AG04450 (cell line): Measurements from ENCODE around the gene THADA. TPM values are rescaled to one million over a fixed set of nuclear protein-coding genes. Genes with fewer than 3 reads are reported as not detected.

Experiments used
- CTCF ChIA-PET: fragments of 300-600, 350-600 bp; formaldehyde crosslinking; extraction: SDS; loops from one replicate; lab custom pipeline; 2022; ENCODE audit warnings: antibody characterized with exemption, inconsistent platforms; lab: Charles Lee
- POLR2A ChIA-PET: fragments of 350-600 bp; formaldehyde crosslinking; extraction: SDS; loops from one replicate; lab custom pipeline; 2021; ENCODE audit warnings: antibody characterized with exemption, inconsistent platforms; lab: Yijun Ruan, JAX
- DNase-seq: peaks from one replicate; pipeline ENCODE4 v3.0.0-alpha.2; 2011; ENCODE audit warnings: low read depth, low spot score
- H3K27ac ChIP-seq: one replicate; pipeline ENCODE4 v1.5.1; 2012; ENCODE audit warnings: low read depth, low read length, control low read depth
- H3K27me3 ChIP-seq: one replicate; pipeline ENCODE4 v1.6.0; 2012; ENCODE audit warnings: low read length; ENCODE audit not compliant: control insufficient read depth, insufficient read depth
- H3K4me3 ChIP-seq: 2 replicates; pipeline ENCODE4 v1.5.1; 2011; ENCODE audit warnings: mild to moderate bottlenecking, low read depth, low read length, control low read depth
- H3K9me3 ChIP-seq: 2 replicates; pipeline ENCODE4 v1.5.1; 2012; ENCODE audit warnings: low read length; ENCODE audit not compliant: control insufficient read depth, insufficient read depth
- polyA plus RNA-seq: library from polyadenylated mRNA; depleted of rRNA; stranded (reverse); fragments of >200 nt; gene quantifications from 2 replicates; pipeline ENCODE4 v1.2.3, GENCODE V29; 2011
- TF ChIP-seq, protein P1 (sequence below): IDR thresholded peaks from 2 replicates; pipeline ENCODE4 v1.5.1; 2011; ENCODE audit warnings: low read depth, low read length, control low read depth, inconsistent platforms

The THADA gene
- polyA plus RNA-seq, 1 experiment: 15.0 TPM

DNA sequence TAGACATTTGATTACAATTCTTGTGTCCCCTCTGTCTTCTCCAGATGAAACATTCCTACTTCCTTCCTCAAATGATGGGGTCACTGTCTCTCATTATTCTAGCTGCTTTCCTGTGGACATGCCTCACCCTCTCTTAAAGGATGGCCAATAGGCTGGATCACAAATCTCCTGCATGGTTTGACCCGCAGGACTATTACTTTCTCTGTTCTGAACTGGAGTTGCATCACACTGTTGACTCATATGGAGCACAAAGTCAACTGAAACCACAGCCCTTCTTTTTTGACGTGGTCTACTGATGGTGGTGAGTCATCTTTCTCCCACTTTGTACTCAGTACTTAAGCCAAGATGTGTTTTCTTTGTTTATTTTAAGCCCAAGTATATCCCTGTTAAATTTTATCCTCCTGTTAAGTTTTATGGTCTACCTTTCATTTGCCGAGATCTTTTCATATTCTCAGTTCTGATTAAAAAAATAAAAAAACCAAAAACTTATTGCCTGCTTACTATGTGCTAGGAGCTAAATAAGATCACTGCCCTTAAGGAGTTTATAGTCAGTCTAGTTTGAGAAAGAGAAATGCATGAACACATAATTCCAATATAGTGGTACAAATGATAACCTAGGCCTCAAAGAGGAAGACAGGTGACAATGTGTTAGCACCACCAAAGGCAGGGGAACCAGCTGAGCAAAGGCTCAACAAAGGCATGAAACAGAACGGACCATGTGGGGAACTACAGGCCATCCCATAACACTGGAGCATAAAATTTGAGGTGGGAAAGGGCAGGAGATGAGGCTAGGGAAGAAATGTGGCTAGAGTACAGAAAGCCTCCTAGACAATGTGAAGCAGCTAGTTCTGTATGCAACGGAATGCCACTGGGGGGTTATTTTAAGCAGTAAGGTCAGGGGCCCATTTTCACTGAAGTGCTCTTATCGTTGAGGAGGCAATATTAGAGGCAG lies 301.8 kb downstream of the THADA start:
- H3K27me3 ChIP-seq: no peaks in the 10 kb centered on the region
- peak; percentile 94 for DNase-seq
- H3K27ac ChIP-seq: peak overlapping the region; percentile 52
- no peak overlapping the region for H3K4me3 ChIP-seq
- ChIA-PET POLR2A (interaction anchor here (0.6 to 0.9 kb wide), 4 partner anchors 19 to 72 kb away, joined by 3 read pairs; no protein-coding TSS in a partner anchor), CTCF (interaction anchor here (1.1 to 1.3 kb wide), 3 partner anchors 16 to 191 kb away, joined by 3 to 5 read pairs (median 4); no protein-coding TSS in a partner anchor)
- TF ChIP-seq, protein P1, sequence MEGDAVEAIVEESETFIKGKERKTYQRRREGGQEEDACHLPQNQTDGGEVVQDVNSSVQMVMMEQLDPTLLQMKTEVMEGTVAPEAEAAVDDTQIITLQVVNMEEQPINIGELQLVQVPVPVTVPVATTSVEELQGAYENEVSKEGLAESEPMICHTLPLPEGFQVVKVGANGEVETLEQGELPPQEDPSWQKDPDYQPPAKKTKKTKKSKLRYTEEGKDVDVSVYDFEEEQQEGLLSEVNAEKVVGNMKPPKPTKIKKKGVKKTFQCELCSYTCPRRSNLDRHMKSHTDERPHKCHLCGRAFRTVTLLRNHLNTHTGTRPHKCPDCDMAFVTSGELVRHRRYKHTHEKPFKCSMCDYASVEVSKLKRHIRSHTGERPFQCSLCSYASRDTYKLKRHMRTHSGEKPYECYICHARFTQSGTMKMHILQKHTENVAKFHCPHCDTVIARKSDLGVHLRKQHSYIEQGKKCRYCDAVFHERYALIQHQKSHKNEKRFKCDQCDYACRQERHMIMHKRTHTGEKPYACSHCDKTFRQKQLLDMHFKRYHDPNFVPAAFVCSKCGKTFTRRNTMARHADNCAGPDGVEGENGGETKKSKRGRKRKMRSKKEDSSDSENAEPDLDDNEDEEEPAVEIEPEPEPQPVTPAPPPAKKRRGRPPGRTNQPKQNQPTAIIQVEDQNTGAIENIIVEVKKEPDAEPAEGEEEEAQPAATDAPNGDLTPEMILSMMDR: no peak
- H3K9me3 ChIP-seq: no peaks in the 10 kb centered on the region; the same call in 1 of the 2 replicates

DNA sequence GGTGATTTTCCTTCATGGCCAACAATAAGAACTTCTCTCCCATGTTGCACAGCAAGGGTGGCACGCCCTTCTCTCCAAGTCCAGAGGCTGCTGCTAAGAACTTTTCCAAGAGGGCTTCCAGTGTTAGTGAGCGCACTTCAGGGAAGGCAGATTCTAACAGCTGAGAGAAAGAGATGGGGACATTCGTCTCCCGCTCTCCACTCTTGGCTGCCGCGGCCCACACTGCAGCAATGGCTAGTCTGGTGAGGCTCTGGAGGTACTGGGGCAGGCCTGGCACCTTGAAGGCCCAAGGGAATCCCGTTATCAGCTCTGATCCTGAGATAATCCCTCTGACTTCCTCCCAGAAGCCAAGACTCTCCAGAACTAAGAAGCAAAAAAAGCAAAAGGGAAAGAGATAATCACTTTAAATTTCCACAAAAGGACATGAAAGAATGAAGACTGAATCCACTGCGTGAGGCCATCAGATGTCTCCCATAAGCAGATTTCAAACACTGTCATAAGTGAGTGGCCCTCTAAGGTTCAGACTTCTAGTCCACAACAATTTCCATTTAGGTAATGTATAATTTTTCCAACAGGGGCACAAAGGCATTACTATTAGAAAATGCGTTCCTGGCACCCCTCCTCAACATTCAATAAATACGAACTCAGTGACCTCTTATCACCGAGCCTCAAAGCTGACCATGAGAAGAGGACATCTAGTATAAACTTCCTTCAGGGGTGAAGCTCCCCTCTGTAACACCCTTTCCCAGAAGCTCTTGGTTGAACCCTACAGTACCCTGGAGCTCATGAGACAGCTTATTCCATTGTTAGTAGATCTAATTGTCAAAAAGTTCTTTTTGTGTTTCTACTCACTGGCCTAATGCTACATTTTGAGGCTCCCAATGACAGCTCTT lies 302.7 kb downstream of the THADA start:
- DNase-seq: no peak
- TF ChIP-seq, protein P1: no peak
- ChIA-PET CTCF (interaction anchor here (1.1 to 1.3 kb wide), 2 partner anchors 15 to 65 kb away, joined by 4 to 5 read pairs; no protein-coding TSS in a partner anchor), POLR2A (interaction anchor here (0.6 to 0.9 kb wide), 4 partner anchors 20 to 71 kb away, joined by 3 read pairs; no protein-coding TSS in a partner anchor)
- Histone ChIP-seq H3K27ac (peak overlapping the region; percentile 52), H3K4me3 (no peak overlapping the region), H3K27me3 (no peaks in the 10 kb centered on the region), H3K9me3 (no peaks in the 10 kb centered on the region; the same call in 1 of the 2 replicates)

DNA sequence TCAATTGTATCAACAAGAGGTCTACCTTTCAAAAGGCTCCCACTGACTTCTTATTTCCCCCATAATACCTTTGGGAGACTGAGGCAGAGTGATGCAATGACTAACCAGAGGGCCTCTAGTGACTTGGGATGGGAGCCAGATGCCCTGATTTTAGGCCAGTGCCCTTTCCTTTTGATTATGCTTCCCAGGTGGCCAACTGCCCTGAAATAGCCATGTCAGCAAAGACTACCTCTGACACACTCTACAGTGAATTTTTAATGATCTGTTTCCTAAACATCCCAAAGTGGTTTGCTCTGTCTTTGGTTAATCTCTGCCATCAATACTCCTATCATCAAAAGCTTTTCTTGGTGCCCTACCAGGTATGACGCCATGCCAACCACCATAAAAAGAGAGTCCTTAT lies 303.5 kb downstream of the THADA start:
- TF ChIP-seq, protein P1: no peak
- Histone ChIP-seq H3K4me3 (no peak overlapping the region), H3K9me3 (no peaks in the 10 kb centered on the region; the same call in 1 of the 2 replicates), H3K27ac (no peak overlapping the region), H3K27me3 (no peaks in the 10 kb centered on the region)
- no peak for DNase-seq
- CTCF ChIA-PET: no interaction called here
- POLR2A ChIA-PET: no interaction called here

DNA sequence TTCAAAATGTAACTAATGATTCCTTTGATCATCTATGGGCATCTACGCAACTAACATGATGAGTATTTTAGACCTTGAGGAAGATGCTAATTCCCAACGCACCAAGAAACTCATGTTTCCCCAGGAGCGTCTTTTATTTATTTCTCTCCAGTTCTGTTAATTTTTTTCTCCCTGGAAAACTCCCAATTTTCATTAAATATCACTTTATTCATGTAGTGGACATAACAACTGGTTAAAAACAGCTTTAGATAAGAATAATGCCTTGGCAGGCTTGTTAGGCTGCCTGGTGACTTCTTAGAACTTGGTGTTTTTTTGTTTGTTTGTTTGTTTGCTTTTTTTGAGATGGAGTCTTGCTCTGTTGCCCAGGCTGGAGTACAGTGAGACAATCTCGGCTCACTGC lies 306.5 kb downstream of the THADA start:
- no peak overlapping the region for H3K4me3 ChIP-seq
- DNase-seq: no peak
- CTCF ChIA-PET: interaction anchor here (0.6 kb wide), 1 partner anchor 246 kb away, joined by 4 read pairs; no protein-coding TSS in a partner anchor
- no peak overlapping the region for H3K27ac ChIP-seq
- POLR2A ChIA-PET: no interaction called here
- TF ChIP-seq, protein P1: no peak
- no peaks in the 10 kb centered on the region for H3K27me3 ChIP-seq
- H3K9me3 ChIP-seq: peaks cover 11% of the 10 kb centered on the region
